Osteocyte (in vitro differentiated cells): ENCODE results near the gene SLC1A5. TPM values are rescaled to one million over a fixed set of nuclear protein-coding genes. Genes with fewer than 3 reads are reported as not detected.

Experiments used
- DNase-seq: peaks from one replicate; pipeline ENCODE4 v3.0.0; 2021; ENCODE audit warnings: mixed read lengths; ENCODE audit not compliant: unreplicated experiment; ENCODE audit errors: extremely low spot score
- H3K27ac Mint-ChIP-seq: one replicate; pipeline ENCODE4 v1.8.0; 2021; ENCODE audit warnings: mild to moderate bottlenecking, mixed read lengths; ENCODE audit not compliant: unreplicated experiment
- H3K27me3 Mint-ChIP-seq: one replicate; pipeline ENCODE4 v1.8.0; 2021; ENCODE audit warnings: mixed read lengths; ENCODE audit not compliant: unreplicated experiment
- H3K36me3 Mint-ChIP-seq: one replicate; pipeline ENCODE4 v1.8.0; 2021; ENCODE audit warnings: mixed read lengths; ENCODE audit not compliant: unreplicated experiment
- H3K4me1 Mint-ChIP-seq: one replicate; pipeline ENCODE4 v1.8.0; 2021; ENCODE audit warnings: mixed read lengths; ENCODE audit not compliant: unreplicated experiment
- H3K4me3 Mint-ChIP-seq: one replicate; pipeline ENCODE4 v1.8.0; 2021; ENCODE audit warnings: mild to moderate bottlenecking, moderate library complexity, mixed read lengths; ENCODE audit not compliant: unreplicated experiment
- H3K9me3 Mint-ChIP-seq: one replicate; pipeline ENCODE4 v1.8.0; 2021; ENCODE audit warnings: mixed read lengths; ENCODE audit not compliant: unreplicated experiment
- CTCF ChIP-seq: fragments of 200-600 bp; sonication (generic); IDR thresholded peaks from 2 replicates; pipeline ENCODE4 v1.5.0; 2021; ENCODE audit warnings: antibody characterized with exemption, mild to moderate bottlenecking, moderate library complexity
- total RNA-seq: library from RNA; stranded (reverse); gene quantifications from 2 replicates; pipeline ENCODE4 v1.2.1, GENCODE V29; 2021

SLC1A5 gene
- total RNA-seq, 1 donor from 2014 or later: 313 TPM

GRCh38 chr19:46741447-46741846 lies 46.9 kb downstream of the SLC1A5 start:
- peaks cover 7% of the 10 kb centered on the region for H3K36me3 Mint-ChIP-seq
- no peak overlapping the region for H3K4me3 Mint-ChIP-seq
- H3K4me1 Mint-ChIP-seq: peaks cover 34% of the 10 kb centered on the region
- TF ChIP-seq CTCF: no peak
- H3K9me3 Mint-ChIP-seq: no peaks in the 10 kb centered on the region
- DNase-seq: no peak
- H3K27ac Mint-ChIP-seq: no peak overlapping the region
- no peaks in the 10 kb centered on the region for H3K27me3 Mint-ChIP-seq

- H3K27me3 Mint-ChIP-seq: no peaks in the 10 kb centered on the region
- peaks cover 7% of the 10 kb centered on the region for H3K36me3 Mint-ChIP-seq
- no peaks in the 10 kb centered on the region for H3K9me3 Mint-ChIP-seq
- H3K4me1 Mint-ChIP-seq: peaks cover 25% of the 10 kb centered on the region
- TF ChIP-seq CTCF: no peak
- H3K4me3 Mint-ChIP-seq: no peak overlapping the region
- DNase-seq: no peak
- H3K27ac Mint-ChIP-seq: no peak overlapping the region
Observed at GRCh38 chr19:46739290-46739771, 49.1 kb downstream of the SLC1A5 start.

GRCh38 chr19:46737761-46738171 lies 50.6 kb downstream of the SLC1A5 start:
- H3K36me3 Mint-ChIP-seq: peaks cover 10% of the 10 kb centered on the region
- no peak overlapping the region for H3K4me3 Mint-ChIP-seq
- TF ChIP-seq CTCF: no peak
- peaks cover 26% of the 10 kb centered on the region for H3K4me1 Mint-ChIP-seq
- no peak for DNase-seq
- H3K9me3 Mint-ChIP-seq: no peaks in the 10 kb centered on the region
- no peaks in the 10 kb centered on the region for H3K27me3 Mint-ChIP-seq
- no peak overlapping the region for H3K27ac Mint-ChIP-seq

DNA sequence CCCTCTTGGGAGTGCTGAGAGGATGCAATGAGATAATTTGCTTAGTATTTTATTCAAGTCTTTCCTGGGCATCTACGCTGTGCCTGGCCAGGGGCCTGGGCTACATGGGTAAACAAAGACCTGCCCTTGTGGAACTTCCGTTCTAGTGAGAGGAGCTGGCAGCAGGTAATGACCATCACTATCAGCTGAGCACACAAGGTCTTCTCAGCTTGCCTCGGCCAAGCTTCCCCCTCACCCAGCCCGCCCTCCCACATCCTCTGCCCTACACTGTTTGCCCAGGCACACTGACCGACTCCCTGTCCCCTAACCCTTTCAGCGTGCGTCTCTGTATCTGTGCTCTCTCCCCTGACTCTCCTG lies 51.1 kb downstream of the SLC1A5 start:
- Mint-ChIP-seq H3K27ac (no peak overlapping the region), H3K9me3 (no peaks in the 10 kb centered on the region), H3K36me3 (peaks cover 10% of the 10 kb centered on the region), H3K4me3 (no peak overlapping the region), H3K27me3 (no peaks in the 10 kb centered on the region), H3K4me1 (peaks cover 28% of the 10 kb centered on the region)
- no peak for DNase-seq
- TF ChIP-seq CTCF: no peak

GRCh38 chr19:46736531-46737297 lies 51.7 kb downstream of the SLC1A5 start:
- no peak overlapping the region for H3K27ac Mint-ChIP-seq
- H3K4me3 Mint-ChIP-seq: no peak overlapping the region
- no peaks in the 10 kb centered on the region for H3K9me3 Mint-ChIP-seq
- H3K4me1 Mint-ChIP-seq: peaks cover 31% of the 10 kb centered on the region
- peaks cover 10% of the 10 kb centered on the region for H3K36me3 Mint-ChIP-seq
- no peak for TF ChIP-seq CTCF
- no peaks in the 10 kb centered on the region for H3K27me3 Mint-ChIP-seq
- DNase-seq: no peak
